NCI-H187 treated with DMSO at 0.1 percent for 48 hours (cell line): ENCODE data around the gene WDR81.
"Not testable (repeated sequence)": the region's sequence is repeated elsewhere in the genome, so short reads cannot be mapped to it uniquely, and the experiment has no call there.

ENCODE experiments used
- DNase-seq: peaks from one replicate; lab custom pipeline; 2025; lab: John Stamatoyannopoulos, UW

The WDR81 gene

GRCh38 chr17:1713160-1713877 is 11.2 kb upstream of the WDR81 start:
- DNase-seq = no peak

GRCh38 chr17:1713878-1714426 is 10.6 kb upstream of the WDR81 start:
- DNase-seq = no peak

- no peak for DNase-seq
Measured at GRCh38 chr17:1714427-1714979, 10.0 kb upstream of the WDR81 start.

- DNase-seq = no peak
Measured at GRCh38 chr17:1714980-1715802, 9.3 kb upstream of the WDR81 start.

- DNase-seq = no peak
Measured at GRCh38 chr17:1715803-1716075, 8.8 kb upstream of the WDR81 start.

- DNase-seq = peak; percentile 73
Measured at GRCh38 chr17:1716076-1716911, 8.2 kb upstream of the WDR81 start.

- peak; percentile 78 for DNase-seq
Measured at GRCh38 chr17:1716912-1717695, 7.4 kb upstream of the WDR81 start.

GRCh38 chr17:1718362-1719165 is 5.9 kb upstream of the WDR81 start:
- no peak for DNase-seq

GRCh38 chr17:1720856-1721386 is 3.6 kb upstream of the WDR81 start:
- DNase-seq = no peak

- DNase-seq = not testable (repeated sequence)
Measured at GRCh38 chr17:1722022-1722421, 2.5 kb upstream of the WDR81 start.

GRCh38 chr17:1724869-1725641 is 551 bp downstream of the WDR81 start:
- DNase-seq = no peak

- DNase-seq = no peak
Measured at GRCh38 chr17:1725642-1726511, 1.4 kb downstream of the WDR81 start.

GRCh38 chr17:1726626-1727257 is 2.2 kb downstream of the WDR81 start:
- no peak for DNase-seq

- DNase-seq = no peak
Measured at GRCh38 chr17:1727258-1727789, 2.8 kb downstream of the WDR81 start.

GRCh38 chr17:1727876-1728630 is 3.5 kb downstream of the WDR81 start:
- DNase-seq = no peak

- DNase-seq = no peak
Measured at GRCh38 chr17:1729966-1730325, 5.4 kb downstream of the WDR81 start.
